ENCODE data around the gene KCNC3. TPM values are rescaled to one million over a fixed set of nuclear protein-coding genes. Genes with fewer than 3 reads are reported as not detected.
"Not testable (repeated sequence)": the region's sequence is repeated elsewhere in the genome, so short reads cannot be mapped to it uniquely, and the experiment has no call there.

KCNC3 gene
- total RNA-seq, 1 experiment from 2014 or later, result 17.3 TPM

- WGBS (ENCODE audit: extremely low coverage, insufficient read length, low lambda C conversion rate), result no CpG with 5 or more reads among the region's 48 CpGs
- Histone ChIP-seq H3K27me3 (ENCODE audit: insufficient read depth, low read length) (peaks cover 8% of the 10 kb centered on the region; the same call in 1 of the 2 replicates), H3K23ac (ENCODE audit: insufficient read length, low read depth, low read length) (no peak overlapping the region), H4K20me1 (ENCODE audit: control insufficient read depth, insufficient read depth, insufficient read length) (no peaks in the 10 kb centered on the region), H3K79me2 (ENCODE audit: insufficient read depth, low read length) (no peaks in the 10 kb centered on the region), H2AK5ac (ENCODE audit: insufficient read length, low read length) (no peak overlapping the region), H3K9me3 (ENCODE audit: control insufficient read depth, low read depth, low read length) (no peaks in the 10 kb centered on the region), H2BK20ac (ENCODE audit: low read depth, low read length, poor library complexity, severe bottlenecking) (no peak overlapping the region), H4K5ac (ENCODE audit: insufficient read length, low read depth, low read length) (no peak overlapping the region), H3K4me1 (ENCODE audit: insufficient read depth, low read length) (peaks cover 6% of the 10 kb centered on the region; the same call in 1 of the 2 replicates), H3K4ac (ENCODE audit: low read depth, low read length) (no peak overlapping the region), H2BK5ac (ENCODE audit: insufficient read length, low read length) (no peak overlapping the region), H3K18ac (ENCODE audit: insufficient read length, low read depth, low read length) (peak overlapping the region; percentile 54), H3K27ac (ENCODE audit: insufficient read length, low read depth, low read length) (no peak overlapping the region), H3T11ph (ENCODE audit: low read length) (no peak overlapping the region), H3K23me2 (ENCODE audit: insufficient read length, low read depth, low read length, poor library complexity, severe bottlenecking) (peaks cover 31% of the 10 kb centered on the region), H3K79me1 (ENCODE audit: insufficient read depth, low read depth, low read length, poor library complexity, severe bottlenecking) (no peaks in the 10 kb centered on the region), H3K9ac (ENCODE audit: extremely low read depth, insufficient read length, low read length) (peak overlapping the region; percentile 36), H2AFZ (ENCODE audit: low read length) (no peak overlapping the region), H3K14ac (ENCODE audit: insufficient read depth, low read length) (peak overlapping the region; percentile 74; the same call in 1 of the 2 replicates), H4K91ac (ENCODE audit: insufficient read length, low read depth, low read length) (no peak overlapping the region), H2BK120ac (ENCODE audit: low read depth, low read length, poor library complexity, severe bottlenecking) (no peak overlapping the region), H4K8ac (replicated peaks; ENCODE audit: insufficient read length, low read depth, low read length) (no peak overlapping the region), H2BK15ac (ENCODE audit: low read depth, low read length) (no peak overlapping the region), H3K56ac (ENCODE audit: insufficient read length, low read depth, low read length) (no peak overlapping the region), H3K4me2 (ENCODE audit: insufficient read depth, insufficient read length, low read length) (peak overlapping the region; percentile 94), H2BK12ac (ENCODE audit: insufficient read length, low read depth, low read length) (no peak overlapping the region)
- Mint-ChIP-seq H3K4me1 (peaks cover 48 to 53% of the 10 kb centered on the region in 2 experiments), H3K36me3 (ENCODE audit: insufficient read depth in 1 of 3, low read depth in 3 of 3) (no peaks in the 10 kb centered on the region; a peak in 1 of 7 replicates), H3K9me3 (peaks cover 3 to 12% of the 10 kb centered on the region in 2 experiments; a peak in 3 of 5 replicates), H3K4me3 (peak overlapping the region; percentile 89 to 94), H3K27me3 (ENCODE audit: low read depth) (peaks cover 31% of the 10 kb centered on the region), H3K27ac (peak overlapping the region; percentile 94 to 99 (median 97))
- TF ChIP-seq CTCF (conservative IDR thresholded peaks at IDR 0.05), result no peak
- peak; percentile 96 for DNase-seq
Measured at GRCh38 chr19:50330365-50331078, 1.3 kb upstream of the KCNC3 start.

GRCh38 chr19:50329926-50330294 is 733 bp upstream of the KCNC3 start:
- not testable (repeated sequence) for H4K20me1 ChIP-seq (ENCODE audit: control insufficient read depth, insufficient read depth, insufficient read length); H3K27ac ChIP-seq (ENCODE audit: insufficient read length, low read depth, low read length); H2BK120ac ChIP-seq (ENCODE audit: low read depth, low read length, poor library complexity, severe bottlenecking); H3K79me1 ChIP-seq (ENCODE audit: insufficient read depth, low read depth, low read length, poor library complexity, severe bottlenecking); H3K56ac ChIP-seq (ENCODE audit: insufficient read length, low read depth, low read length); H3K9me3 ChIP-seq (ENCODE audit: control insufficient read depth, low read depth, low read length); H2AFZ ChIP-seq (ENCODE audit: low read length); H4K91ac ChIP-seq (ENCODE audit: insufficient read length, low read depth, low read length); DNase-seq; H2BK20ac ChIP-seq (ENCODE audit: low read depth, low read length, poor library complexity, severe bottlenecking); H3T11ph ChIP-seq (ENCODE audit: low read length); H2BK15ac ChIP-seq (ENCODE audit: low read depth, low read length); H3K4ac ChIP-seq (ENCODE audit: low read depth, low read length); H3K27me3 ChIP-seq (ENCODE audit: insufficient read depth, low read length); H4K8ac ChIP-seq (replicated peaks; ENCODE audit: insufficient read length, low read depth, low read length); H3K79me2 ChIP-seq (ENCODE audit: insufficient read depth, low read length); H2AK5ac ChIP-seq (ENCODE audit: insufficient read length, low read length); H2BK12ac ChIP-seq (ENCODE audit: insufficient read length, low read depth, low read length); H2BK5ac ChIP-seq (ENCODE audit: insufficient read length, low read length); H3K36me3 Mint-ChIP-seq (ENCODE audit: insufficient read depth in 1 of 3, low read depth in 3 of 3); H4K5ac ChIP-seq (ENCODE audit: insufficient read length, low read depth, low read length); H3K23ac ChIP-seq (ENCODE audit: insufficient read length, low read depth, low read length); H3K9me3 Mint-ChIP-seq; H3K4me1 ChIP-seq (ENCODE audit: insufficient read depth, low read length)
- H3K14ac ChIP-seq (ENCODE audit: insufficient read depth, low read length), result 0 out of 2 replicates have a peak overlapping the region, but pooled peaks have one; percentile 59
- H3K9ac ChIP-seq (ENCODE audit: extremely low read depth, insufficient read length, low read length), result peak overlapping the region; percentile 31
- Mint-ChIP-seq H3K27ac (peak overlapping the region; percentile 90 to 100 (median 95)), H3K4me3 (peak overlapping the region; percentile 89 to 92), H3K27me3 (ENCODE audit: low read depth) (peaks cover 25% of the 10 kb centered on the region), H3K4me1 (peaks cover 46 to 52% of the 10 kb centered on the region in 2 experiments)
- H3K4me2 ChIP-seq (ENCODE audit: insufficient read depth, insufficient read length, low read length), result peak overlapping the region; percentile 94
- H3K18ac ChIP-seq (ENCODE audit: insufficient read length, low read depth, low read length), result peak overlapping the region; percentile 68
- peaks cover 31% of the 10 kb centered on the region for H3K23me2 ChIP-seq (ENCODE audit: insufficient read length, low read depth, low read length, poor library complexity, severe bottlenecking)
- WGBS (ENCODE audit: extremely low coverage, insufficient read length, low lambda C conversion rate), result no CpG with 5 or more reads among the region's 18 CpGs
